HFFc6 (cell line): ENCODE data around the gene OLFM3. TPM values are rescaled to one million over a fixed set of nuclear protein-coding genes. Genes with fewer than 3 reads are reported as not detected.
A peak's percentile ranks its signal among the peaks of the same experiment; 100 is the strongest.

Experiments
- DNase-seq: peaks from one replicate; pipeline ENCODE4 v3.0.0-alpha.2; 2018
- H3K27ac Mint-ChIP-seq: 2 replicates; pipeline ENCODE4 v1.8.0; 2020; ENCODE audit warnings: mild to moderate bottlenecking, mixed read lengths
- H3K27me3 Mint-ChIP-seq: 2 replicates; pipeline ENCODE4 v1.8.0; 2021; ENCODE audit warnings: mild to moderate bottlenecking, moderate library complexity, mixed read lengths; ENCODE audit not compliant: insufficient read depth
- H3K36me3 Mint-ChIP-seq: 2 replicates; pipeline ENCODE4 v1.8.0; 2021; ENCODE audit warnings: low read depth, mixed read lengths
- H3K4me1 Mint-ChIP-seq: 2 replicates; pipeline ENCODE4 v1.8.0; 2020; ENCODE audit warnings: low read depth, mixed read lengths
- H3K4me3 Mint-ChIP-seq: 2 replicates; pipeline ENCODE4 v1.8.0; 2020; ENCODE audit warnings: mild to moderate bottlenecking, moderate library complexity, mixed read lengths
- H3K9me3 Mint-ChIP-seq: 2 replicates; pipeline ENCODE4 v1.8.0; 2020; ENCODE audit warnings: mild to moderate bottlenecking, mixed read lengths
- CTCF ChIP-seq: fragments of 200-600 bp; sonication (generic); IDR thresholded peaks from 2 replicates; pipeline ENCODE4 v1.5.0; 2021; ENCODE audit warnings: antibody characterized with exemption, mild to moderate bottlenecking
- total RNA-seq, 6 experiments: library from RNA; stranded (reverse); fragmentation: NEBNext Ultra II Directional; extraction: Animal tissue kit (Norgen Biotek cat#: 25700); gene quantifications; 2 replicates in 1 of 6; 3 replicates in 5 of 6; pipeline ENCODE4 v1.2.3, GENCODE V29; 2021

The OLFM3 gene
- total RNA-seq, 6 experiments from 2014 or later: not detected

GRCh38 chr1:101798417-101798816 is 198.3 kb downstream of the OLFM3 start:
- Mint-ChIP-seq H3K4me3 (no peak overlapping the region), H3K9me3 (peaks cover 7% of the 10 kb centered on the region), H3K27ac (no peak overlapping the region), H3K36me3 (no peaks in the 10 kb centered on the region), H3K4me1 (no peaks in the 10 kb centered on the region), H3K27me3 (no peaks in the 10 kb centered on the region)
- TF ChIP-seq CTCF: no peak
- DNase-seq: no peak

- Mint-ChIP-seq H3K4me1 (no peaks in the 10 kb centered on the region), H3K36me3 (no peaks in the 10 kb centered on the region), H3K4me3 (no peak overlapping the region), H3K27ac (no peak overlapping the region), H3K9me3 (peaks cover 4% of the 10 kb centered on the region), H3K27me3 (no peaks in the 10 kb centered on the region)
- TF ChIP-seq CTCF: no peak
- no peak for DNase-seq
Observed at GRCh38 chr1:101797722-101798121, 199.0 kb downstream of the OLFM3 start.

GRCh38 chr1:101781201-101781831 is 215.4 kb downstream of the OLFM3 start:
- no peak for DNase-seq
- H3K4me1 Mint-ChIP-seq: no peaks in the 10 kb centered on the region
- no peak overlapping the region for H3K27ac Mint-ChIP-seq
- H3K4me3 Mint-ChIP-seq: no peak overlapping the region
- H3K9me3 Mint-ChIP-seq: peaks cover 22% of the 10 kb centered on the region
- H3K36me3 Mint-ChIP-seq: no peaks in the 10 kb centered on the region
- no peaks in the 10 kb centered on the region for H3K27me3 Mint-ChIP-seq
- TF ChIP-seq CTCF: no peak

- H3K4me1 Mint-ChIP-seq: no peaks in the 10 kb centered on the region
- H3K27ac Mint-ChIP-seq: no peak overlapping the region
- TF ChIP-seq CTCF: peak; percentile 60
- no peak for DNase-seq
- no peak overlapping the region for H3K4me3 Mint-ChIP-seq
- no peaks in the 10 kb centered on the region for H3K27me3 Mint-ChIP-seq
- no peaks in the 10 kb centered on the region for H3K36me3 Mint-ChIP-seq
- H3K9me3 Mint-ChIP-seq: peaks cover 22% of the 10 kb centered on the region
Observed at GRCh38 chr1:101769520-101769919, 227.2 kb downstream of the OLFM3 start.

- no peak overlapping the region for H3K27ac Mint-ChIP-seq
- TF ChIP-seq CTCF: no peak
- no peaks in the 10 kb centered on the region for H3K27me3 Mint-ChIP-seq
- peaks cover 20% of the 10 kb centered on the region for H3K9me3 Mint-ChIP-seq
- H3K36me3 Mint-ChIP-seq: no peaks in the 10 kb centered on the region
- H3K4me1 Mint-ChIP-seq: no peaks in the 10 kb centered on the region
- DNase-seq: no peak
- H3K4me3 Mint-ChIP-seq: no peak overlapping the region
Observed at GRCh38 chr1:101757985-101758384, 238.7 kb downstream of the OLFM3 start.

- Mint-ChIP-seq H3K4me1 (no peaks in the 10 kb centered on the region), H3K27me3 (no peaks in the 10 kb centered on the region), H3K9me3 (peaks cover 20% of the 10 kb centered on the region), H3K27ac (no peak overlapping the region), H3K4me3 (no peak overlapping the region), H3K36me3 (no peaks in the 10 kb centered on the region)
- TF ChIP-seq CTCF: no peak
- DNase-seq: no peak
Observed at GRCh38 chr1:101756411-101756810, 240.3 kb downstream of the OLFM3 start.
